Forelimb muscle (tissue), 1 donor: ENCODE data around the gene TJP1. TPM values are rescaled to one million over a fixed set of nuclear protein-coding genes. Genes with fewer than 3 reads are reported as not detected.
"Not testable (repeated sequence)": the region's sequence is repeated elsewhere in the genome, so short reads cannot be mapped to it uniquely, and the experiment has no call there.

Source experiments
- DNase-seq: peaks from one replicate; pipeline ENCODE4 v3.0.0-alpha.2; 2013; ENCODE audit warnings: low read depth
- polyA plus RNA-seq: library from polyadenylated mRNA; unstranded; fragments of 120-200 nt; gene quantifications from one replicate; pipeline ENCODE4 v1.2.1, GENCODE V29; 2013; ENCODE audit not compliant: insufficient read length

The TJP1 gene
- polyA plus RNA-seq, 1 donor: 41.5 TPM

DNA sequence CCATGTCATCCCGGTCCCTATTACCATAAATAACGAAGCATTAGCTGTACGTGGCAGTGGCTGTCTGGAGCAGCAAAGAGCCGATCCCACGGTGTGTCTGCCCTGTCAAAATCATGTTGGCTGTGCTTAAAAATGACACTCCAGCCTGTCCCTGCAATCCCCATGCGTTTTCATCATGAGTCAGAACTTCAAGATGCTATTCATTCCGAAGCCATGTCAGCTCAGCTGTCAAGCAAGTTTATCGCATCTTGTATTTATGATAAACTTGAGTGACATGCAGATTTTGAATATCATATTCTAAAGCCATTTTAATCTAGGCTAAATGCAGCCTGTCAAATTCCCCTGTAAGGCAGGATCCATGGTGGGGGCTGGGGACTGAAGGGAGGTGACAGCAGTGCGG, 152.4 kb downstream of the TJP1 start:
- DNase-seq: no peak

- DNase-seq: no peak
Observed at GRCh38 chr15:29668120-29668602, 154.1 kb downstream of the TJP1 start.

- DNase-seq: no peak
Observed at GRCh38 chr15:29666241-29666640, 156.0 kb downstream of the TJP1 start.

GRCh38 chr15:29665444-29666003, 156.7 kb downstream of the TJP1 start:
- DNase-seq: no peak

DNA sequence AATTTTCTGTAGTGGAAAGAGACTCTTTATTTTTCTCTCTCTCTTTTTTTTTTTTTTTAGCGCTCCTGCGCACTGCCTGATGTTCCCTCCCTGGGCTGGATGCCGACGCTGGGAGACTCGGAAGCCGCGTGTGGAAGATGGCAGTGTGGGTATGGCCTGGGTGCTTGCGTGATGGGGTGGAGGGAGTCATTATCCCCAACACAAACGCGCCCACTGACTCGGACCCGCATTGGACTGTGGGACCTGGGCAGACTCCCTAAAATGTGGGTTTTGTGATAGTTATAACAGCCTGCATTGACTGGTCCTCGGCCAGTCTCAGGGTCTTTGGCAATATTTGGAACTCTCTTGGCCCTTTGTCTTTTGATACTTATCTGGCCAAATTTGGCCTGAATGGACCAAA, 157.9 kb downstream of the TJP1 start:
- DNase-seq: no peak

- DNase-seq: not testable (repeated sequence)
Observed at GRCh38 chr15:29657476-29657817, 164.8 kb downstream of the TJP1 start.

- no peak for DNase-seq
Observed at GRCh38 chr15:29656636-29657475, 165.4 kb downstream of the TJP1 start.

GRCh38 chr15:29652595-29652994, 169.7 kb downstream of the TJP1 start:
- DNase-seq: no peak

DNA sequence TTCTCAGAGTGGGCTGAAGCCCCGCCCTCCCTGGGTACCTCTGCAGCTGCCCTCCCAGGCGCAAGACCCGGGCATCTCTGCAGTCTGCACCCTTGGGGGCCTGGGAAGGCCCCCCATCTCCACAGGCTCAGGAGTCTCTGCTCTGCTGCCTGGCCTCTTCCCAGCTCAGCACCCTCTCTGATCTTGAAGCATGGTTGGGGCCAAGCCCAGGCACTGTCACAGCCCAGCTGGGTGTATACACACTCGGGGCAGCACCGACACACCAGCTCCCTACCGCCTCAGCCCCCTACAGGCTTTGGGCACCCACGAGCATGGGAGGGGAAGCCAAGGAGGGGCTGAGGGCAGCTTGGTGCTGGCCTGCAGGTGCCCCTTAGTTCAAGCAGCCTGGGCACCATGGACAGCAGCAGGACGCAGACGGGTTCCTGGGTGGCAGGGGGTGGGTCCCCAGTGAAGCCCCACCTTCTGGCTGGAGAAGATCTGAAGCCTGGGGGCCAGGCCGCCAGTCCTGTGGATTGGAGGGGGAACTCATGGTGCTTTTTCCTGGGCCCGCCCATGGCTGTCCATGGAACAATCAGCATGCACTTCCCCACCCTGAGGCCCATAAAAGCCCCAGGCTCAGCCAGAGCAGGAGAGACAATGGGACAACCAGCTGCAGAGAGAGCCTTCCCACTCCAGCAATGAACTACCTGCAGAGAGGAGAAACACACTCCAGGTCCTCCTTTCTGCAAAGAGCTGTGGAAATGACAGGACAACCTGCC, 170.6 kb downstream of the TJP1 start:
- no peak for DNase-seq
